Kidney (tissue), 14 donors: Measurements from ENCODE around the gene NDUFB2. TPM values are rescaled to one million over a fixed set of nuclear protein-coding genes. Genes with fewer than 3 reads are reported as not detected.
A peak's percentile ranks its signal among the peaks of the same experiment; 100 is the strongest.
"Not testable (repeated sequence)": the region's sequence is repeated elsewhere in the genome, so short reads cannot be mapped to it uniquely, and the experiment has no call there.

Source experiments
- DNase-seq, 5 donors: peaks; one replicate each; pipeline ENCODE4 v3.0.0-alpha.2; 2013 to 2020
- FAIRE-seq: peaks from 2 replicates; lab custom pipeline; 2012; peaks lifted over from hg19 to GRCh38; lab: Jason Lieb, UNC
- H3K27ac ChIP-seq, 2 donors: one replicate each; pipeline ENCODE4 v1.7.0; 2013; ENCODE audit warnings: low read depth in 2 of 2, low read length in 2 of 2, inconsistent platforms in 1 of 2
- H3K27me3 ChIP-seq: one replicate; pipeline ENCODE4 v1.7.1; 2013; ENCODE audit warnings: low read length, inconsistent platforms; ENCODE audit not compliant: control insufficient read depth, insufficient read depth
- H3K36me3 ChIP-seq, 3 donors: one replicate each; pipeline versions ENCODE4 v1.7.0 to v1.7.1; 2013; ENCODE audit warnings: low read length in 3 of 3, control low read depth in 1 of 3, inconsistent platforms in 1 of 3; ENCODE audit not compliant: insufficient read depth in 3 of 3, control insufficient read depth in 2 of 3
- H3K4me1 ChIP-seq, 3 donors: one replicate each; pipeline versions ENCODE4 v1.7.0 to v1.7.1; 2013; ENCODE audit warnings: low read length in 3 of 3, inconsistent platforms in 1 of 3, low read depth in 1 of 3; ENCODE audit not compliant: control insufficient read depth in 2 of 3, insufficient read depth in 2 of 3
- H3K4me3 ChIP-seq, 3 donors: one replicate each; pipeline versions ENCODE4 v1.7.0 to v1.8.1; 2013; ENCODE audit warnings: low read length in 3 of 3, control low read depth in 1 of 3, inconsistent platforms in 1 of 3
- H3K9ac ChIP-seq, 3 donors: one replicate each; pipeline versions ENCODE4 v1.7.0 to v1.7.1; 2013; ENCODE audit warnings: low read length in 3 of 3, control low read depth in 1 of 3, inconsistent platforms in 1 of 3
- H3K9me3 ChIP-seq, 3 donors: one replicate each; pipeline versions ENCODE4 v1.7.0 to v1.7.1; 2013; ENCODE audit warnings: low read length in 3 of 3, control low read depth in 1 of 3, inconsistent platforms in 1 of 3; ENCODE audit not compliant: control insufficient read depth in 2 of 3, insufficient read depth in 1 of 3
- intact Hi-C: fragments of 100-400 bp; cut with DNase I; formaldehyde crosslinking; loops from one replicate; pipeline ENCODE4 v1.11.1; 2022
- polyA plus RNA-seq: library from polyadenylated mRNA; stranded (reverse); fragments of 350-450 nt; fragmentation: Illumina TruSeq; extraction: RNeasy Lipid Tissue Mini Kit (QIAGEN cat#74804); gene quantifications from one replicate; pipeline ENCODE4 v1.2.3, GENCODE V29; 2014; ENCODE audit warnings: low read depth, low replicate concordance; ENCODE audit not compliant: insufficient read depth
- total RNA-seq: library from RNA; stranded (reverse); fragmentation: NEBNext Ultra II Directional; extraction: Animal tissue kit (Norgen Biotek cat#: 25700); gene quantifications from one replicate; pipeline ENCODE4 v1.2.1, GENCODE V29; 2021
- TF ChIP-seq, protein P1 (sequence below): IDR thresholded peaks from 3 replicates; pipeline ENCODE4 v1.5.1; 2012; ENCODE audit warnings: mild to moderate bottlenecking, moderate library complexity, borderline replicate concordance; ENCODE audit not compliant: insufficient read depth; ENCODE audit errors: extremely low read depth
- donor health status: control.
- donor health status: control.
- donor health status: control.
- donor health status: control.
- donor health status: control.
- donor health status: DM: yes; HTN: yes; CAD: no.
- donor health status: Normal renal cell carcinoma (clear cell type).

The NDUFB2 gene
- total and polyA plus RNA-seq, 2 donors from 2014 or later = 255 to 998 TPM

GRCh38 chr7:140661124-140661523, 35.4 kb upstream of the NDUFB2 start:
- DNase-seq (no peak), FAIRE-seq (no peak)
- Histone ChIP-seq H3K9me3 (no peaks in the 10 kb centered on the region), H3K27me3 (no peaks in the 10 kb centered on the region), H3K9ac (no peak overlapping the region), H3K4me3 (no peak overlapping the region), H3K27ac (no peak overlapping the region), H3K36me3 (no peaks in the 10 kb centered on the region), H3K4me1 (peaks cover 0 to 8% (median 2%) of the 10 kb centered on the region in 3 donors)
- TF ChIP-seq, protein P1, sequence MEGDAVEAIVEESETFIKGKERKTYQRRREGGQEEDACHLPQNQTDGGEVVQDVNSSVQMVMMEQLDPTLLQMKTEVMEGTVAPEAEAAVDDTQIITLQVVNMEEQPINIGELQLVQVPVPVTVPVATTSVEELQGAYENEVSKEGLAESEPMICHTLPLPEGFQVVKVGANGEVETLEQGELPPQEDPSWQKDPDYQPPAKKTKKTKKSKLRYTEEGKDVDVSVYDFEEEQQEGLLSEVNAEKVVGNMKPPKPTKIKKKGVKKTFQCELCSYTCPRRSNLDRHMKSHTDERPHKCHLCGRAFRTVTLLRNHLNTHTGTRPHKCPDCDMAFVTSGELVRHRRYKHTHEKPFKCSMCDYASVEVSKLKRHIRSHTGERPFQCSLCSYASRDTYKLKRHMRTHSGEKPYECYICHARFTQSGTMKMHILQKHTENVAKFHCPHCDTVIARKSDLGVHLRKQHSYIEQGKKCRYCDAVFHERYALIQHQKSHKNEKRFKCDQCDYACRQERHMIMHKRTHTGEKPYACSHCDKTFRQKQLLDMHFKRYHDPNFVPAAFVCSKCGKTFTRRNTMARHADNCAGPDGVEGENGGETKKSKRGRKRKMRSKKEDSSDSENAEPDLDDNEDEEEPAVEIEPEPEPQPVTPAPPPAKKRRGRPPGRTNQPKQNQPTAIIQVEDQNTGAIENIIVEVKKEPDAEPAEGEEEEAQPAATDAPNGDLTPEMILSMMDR = peak; percentile 25
- intact Hi-C loops = no loop called here

DNA sequence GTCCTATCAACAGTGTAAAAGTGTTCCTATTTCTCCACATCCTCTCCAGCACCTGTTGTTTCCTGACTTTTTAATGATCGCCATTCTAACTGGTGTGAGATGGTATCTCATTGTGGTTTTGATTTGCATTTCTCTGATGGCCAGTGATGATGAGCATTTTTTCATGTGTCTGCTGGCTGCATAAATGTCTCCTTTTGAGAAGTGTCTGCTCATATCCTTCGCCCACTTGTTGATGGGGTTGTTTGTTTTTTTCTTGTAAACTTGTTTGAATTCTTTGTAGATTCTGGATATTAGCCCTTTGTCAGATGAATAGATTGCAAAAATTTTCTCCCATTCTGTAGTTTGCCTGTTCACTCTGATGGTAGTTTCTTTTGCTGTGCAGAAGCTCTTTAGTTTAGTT, 33.6 kb upstream of the NDUFB2 start:
- DNase-seq, FAIRE-seq, H3K4me3 ChIP-seq, H3K27ac ChIP-seq, H3K9ac ChIP-seq, H3K27me3 ChIP-seq, H3K9me3 ChIP-seq, H3K36me3 ChIP-seq, intact Hi-C loops, H3K4me1 ChIP-seq: not testable (repeated sequence)

- Histone ChIP-seq H3K9me3 (no peaks in the 10 kb centered on the region), H3K27ac (no peak overlapping the region), H3K4me1 (no peaks in the 10 kb centered on the region), H3K9ac (no peak overlapping the region), H3K36me3 (no peaks in the 10 kb centered on the region), H3K27me3 (no peaks in the 10 kb centered on the region), H3K4me3 (no peak overlapping the region)
- TF ChIP-seq, protein P1 = no peak
- intact Hi-C loops = no loop called here
- FAIRE-seq = no peak
- DNase-seq = no peak
Measured at GRCh38 chr7:140667476-140667875, 29.0 kb upstream of the NDUFB2 start.

DNA sequence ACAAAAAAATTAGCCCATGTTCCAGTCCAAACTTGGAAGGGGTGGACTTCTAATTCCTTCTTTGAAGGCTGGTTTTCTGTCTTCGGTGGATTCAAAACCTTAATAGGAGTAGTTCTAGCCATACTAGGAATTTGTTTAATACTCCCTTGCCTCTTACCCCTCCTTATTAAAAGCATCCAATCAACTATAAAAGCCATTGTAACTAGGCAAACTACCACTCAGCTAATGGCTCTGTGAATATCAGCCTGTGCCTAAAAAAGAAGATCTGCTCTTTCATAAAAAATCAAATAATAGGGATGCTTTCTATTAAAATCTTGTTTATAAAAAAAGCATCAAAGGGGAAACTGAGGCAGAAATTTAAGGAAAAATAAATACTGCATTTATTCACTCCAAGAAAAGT, 27.9 kb upstream of the NDUFB2 start:
- Histone ChIP-seq H3K27me3 (no peaks in the 10 kb centered on the region), H3K4me3 (no peak overlapping the region), H3K9ac (no peak overlapping the region), H3K9me3 (no peaks in the 10 kb centered on the region), H3K27ac (no peak overlapping the region), H3K36me3 (no peaks in the 10 kb centered on the region), H3K4me1 (peaks cover 0 to 5% (median 0%) of the 10 kb centered on the region in 3 donors)
- intact Hi-C loops = no loop called here
- no peak for DNase-seq
- TF ChIP-seq, protein P1 = no peak
- no peak for FAIRE-seq
